NCI-H128 (cell line): ENCODE results near the gene MYLK.

Experiments
- DNase-seq: peaks from one replicate; lab custom pipeline; 2025; ENCODE audit not compliant: unreplicated experiment; lab: John Stamatoyannopoulos, UW

Gene MYLK

GRCh38 chr3:123568034-123568433 lies 316.1 kb downstream of the MYLK start:
- DNase-seq: no peak

GRCh38 chr3:123564056-123564455 lies 320.1 kb downstream of the MYLK start:
- DNase-seq: no peak

- DNase-seq: no peak
Observed at GRCh38 chr3:123562547-123562946, 321.6 kb downstream of the MYLK start.

GRCh38 chr3:123561188-123561587 lies 322.9 kb downstream of the MYLK start:
- no peak for DNase-seq
